Common myeloid progenitor, CD34-positive (primary cell): ENCODE results near the gene SCAI.
"Not testable (repeated sequence)": the region's sequence is repeated elsewhere in the genome, so short reads cannot be mapped to it uniquely, and the experiment has no call there.

ENCODE experiments used
- CTCF ChIA-PET: fragments of 350-600 bp; sonication (Branson Sonifier 250); formaldehyde crosslinking; loops from one replicate; lab custom pipeline; 2021; ENCODE audit warnings: antibody characterized with exemption; lab: Charles Lee
- POLR2A ChIA-PET: fragments of 350-600 bp; sonication (Branson Sonifier 250); formaldehyde crosslinking; loops from one replicate; lab custom pipeline; 2021; ENCODE audit warnings: antibody characterized with exemption; lab: Charles Lee
- DNase-seq, 3 donors: peaks; one replicate each; pipeline versions ENCODE4 v3.0.0 to v3.0.0-alpha.2; 2013
- H3K27ac ChIP-seq, 2 experiments: 1 replicate in 1 of 2; 2 replicates in 1 of 2; pipeline ENCODE4 v1.7.0; 2013; ENCODE audit warnings: inconsistent platforms in 2 of 2, low read length in 2 of 2, mild to moderate bottlenecking in 2 of 2, low read depth in 1 of 2, moderate library complexity in 1 of 2; ENCODE audit not compliant: severe bottlenecking in 2 of 2, insufficient read depth in 1 of 2, poor library complexity in 1 of 2
- H3K27me3 ChIP-seq, 5 experiments: replicated peaks in 2 of 5; 1 replicate in 3 of 5; 2 replicates in 2 of 5; pipeline versions ENCODE4 v1.6.1 to v1.7.0; 2013; ENCODE audit warnings: low read length in 4 of 5, mild to moderate bottlenecking in 2 of 5, moderate library complexity in 2 of 5, inconsistent platforms in 1 of 5; ENCODE audit not compliant: insufficient read depth in 5 of 5, control insufficient read depth in 4 of 5
- H3K36me3 ChIP-seq, 4 experiments: 1 replicate in 2 of 4; 2 replicates in 2 of 4; pipeline versions ENCODE4 v1.6.1 to v1.7.0; 2013; ENCODE audit warnings: low read length in 3 of 4, control low read depth in 1 of 4, mild to moderate bottlenecking in 1 of 4; ENCODE audit not compliant: control insufficient read depth in 4 of 4, insufficient read depth in 4 of 4
- H3K4me1 ChIP-seq, 4 experiments: 1 replicate in 3 of 4; 2 replicates in 1 of 4; pipeline versions ENCODE4 v1.6.1 to v1.7.1; 2013; ENCODE audit warnings: low read length in 3 of 4, mild to moderate bottlenecking in 3 of 4, control low read depth in 1 of 4, inconsistent platforms in 1 of 4, moderate library complexity in 1 of 4; ENCODE audit not compliant: control insufficient read depth in 4 of 4, insufficient read depth in 4 of 4; ENCODE audit errors: control extremely low read depth in 1 of 4
- H3K4me3 ChIP-seq, 7 experiments: 1 replicate in 4 of 7; 2 replicates in 3 of 7; pipeline versions ENCODE4 v1.5.1 to v1.7.0; 2013; ENCODE audit warnings: mild to moderate bottlenecking in 7 of 7, low read length in 6 of 7, moderate library complexity in 6 of 7, inconsistent platforms in 2 of 7, low read depth in 2 of 7, control low read depth in 1 of 7; ENCODE audit not compliant: insufficient read depth in 4 of 7, control insufficient read depth in 1 of 7; ENCODE audit errors: extremely low read depth in 1 of 7
- H3K9me3 ChIP-seq, 5 experiments: 1 replicate in 4 of 5; 2 replicates in 1 of 5; pipeline versions ENCODE4 v1.6.1 to v1.7.1; 2013; ENCODE audit warnings: low read length in 4 of 5, mild to moderate bottlenecking in 2 of 5, inconsistent platforms in 1 of 5, low read depth in 1 of 5, moderate library complexity in 1 of 5; ENCODE audit not compliant: control insufficient read depth in 4 of 5, insufficient read depth in 2 of 5; ENCODE audit errors: control extremely low read depth in 1 of 5
- WGBS: methylation state at CpG from one replicate; pipeline ENCODE4 v1.1.5; 2013; ENCODE audit not compliant: insufficient coverage; 5-methylcytosine and 5-hydroxymethylcytosine counted together

The SCAI gene

GRCh38 chr9:124932333-124932732, 211.0 kb downstream of the SCAI start:
- no peak for DNase-seq
- Histone ChIP-seq H3K4me1 (peaks cover 0 to 3% (median 1%) of the 10 kb centered on the region in 4 experiments), H3K4me3 (no peak overlapping the region), H3K27ac (no peak overlapping the region), H3K36me3 (peaks cover 12 to 67% (median 44%) of the 10 kb centered on the region in 4 experiments), H3K27me3 (no peaks in the 10 kb centered on the region), H3K9me3 (no peaks in the 10 kb centered on the region)
- 86% methylated on average over 1 of the region's 1 CpG for WGBS
- ChIA-PET POLR2A (no interaction called here), CTCF (interaction anchor here (1.0 to 1.8 kb wide), 2 partner anchors 13 to 38 kb away, joined by 3 to 5 read pairs; no protein-coding TSS in a partner anchor)

DNA sequence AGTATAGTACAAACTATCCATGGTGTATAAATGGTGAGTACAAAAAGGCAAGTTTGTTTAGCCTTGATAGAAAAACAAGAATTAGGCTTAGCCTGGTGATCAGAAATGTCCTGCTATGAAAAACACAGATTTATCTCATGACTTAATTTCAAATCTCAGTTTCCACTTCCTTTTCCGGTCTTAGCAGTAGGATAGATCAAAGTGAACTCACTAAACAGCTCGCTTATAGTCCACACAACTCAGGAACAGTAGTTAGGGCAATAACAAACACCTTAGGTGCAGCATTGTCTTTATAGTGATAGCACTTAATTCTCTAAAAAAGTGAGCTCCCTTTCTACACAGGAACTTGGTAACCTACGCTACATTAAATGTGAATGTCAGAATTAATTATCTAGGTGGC, 213.9 kb downstream of the SCAI start:
- H3K36me3 ChIP-seq = peaks cover 13 to 59% (median 46%) of the 10 kb centered on the region in 4 experiments
- no CpG with 5 or more reads among the region's 3 CpGs for WGBS
- H3K4me3 ChIP-seq = no peak overlapping the region
- no peaks in the 10 kb centered on the region for H3K9me3 ChIP-seq
- no peak for DNase-seq
- peaks cover 0 to 3% (median 1%) of the 10 kb centered on the region in 4 experiments for H3K4me1 ChIP-seq
- POLR2A ChIA-PET = no interaction called here
- no peak overlapping the region for H3K27ac ChIP-seq
- H3K27me3 ChIP-seq = no peaks in the 10 kb centered on the region
- CTCF ChIA-PET = interaction anchor here (1.0 to 1.6 kb wide), 5 partner anchors 9 to 48 kb away, joined by 3 to 10 read pairs (median 3); no protein-coding TSS in a partner anchor

DNA sequence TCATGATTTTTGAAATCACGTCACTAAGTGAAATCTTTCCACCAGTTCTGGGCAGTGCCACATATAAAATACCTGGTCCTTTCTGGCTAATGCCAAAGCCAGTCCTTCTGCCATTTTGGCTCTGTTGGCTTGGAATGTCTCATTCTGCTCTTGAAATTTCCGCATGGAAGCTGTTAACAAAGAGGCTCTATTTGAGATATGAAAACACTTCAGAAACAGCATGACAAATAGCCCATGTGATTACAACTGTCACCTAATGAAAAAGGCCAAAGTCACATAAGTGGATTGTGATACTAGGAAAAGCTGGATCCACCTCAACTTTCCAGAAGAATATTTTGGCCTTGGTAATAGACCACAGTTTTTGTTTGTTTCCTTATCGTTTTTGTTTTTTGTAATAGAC, 215.2 kb downstream of the SCAI start:
- DNase-seq = no peak
- H3K36me3 ChIP-seq = peaks cover 16 to 53% (median 45%) of the 10 kb centered on the region in 4 experiments
- ChIA-PET CTCF (no interaction called here), POLR2A (no interaction called here)
- H3K4me3 ChIP-seq = no peak overlapping the region
- H3K9me3 ChIP-seq = no peaks in the 10 kb centered on the region
- 100% methylated on average over 1 of the region's 3 CpGs for WGBS
- no peak overlapping the region for H3K27ac ChIP-seq
- peaks cover 0 to 3% (median 0%) of the 10 kb centered on the region in 4 experiments for H3K4me1 ChIP-seq
- no peaks in the 10 kb centered on the region for H3K27me3 ChIP-seq

DNA sequence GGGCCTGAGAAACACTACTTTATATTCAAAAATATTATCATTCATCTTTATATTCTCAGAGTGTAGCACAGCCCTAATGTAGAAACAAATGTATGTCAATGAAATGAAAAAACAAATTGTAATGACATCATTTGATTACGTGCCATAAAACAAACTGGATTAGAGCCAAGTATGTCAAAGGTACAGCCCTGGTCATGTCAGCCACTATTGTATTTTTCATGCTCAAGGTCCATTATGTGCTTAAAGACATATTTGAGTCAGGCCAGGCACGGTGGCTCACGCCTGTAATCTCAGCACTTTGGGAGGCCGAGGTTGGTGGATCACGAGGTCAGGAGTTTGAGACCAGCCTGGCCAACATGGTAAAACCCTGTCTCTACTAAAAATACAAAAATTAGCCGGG, 222.9 kb downstream of the SCAI start:
- H3K27me3 ChIP-seq, DNase-seq, H3K27ac ChIP-seq, CTCF ChIA-PET, H3K4me3 ChIP-seq, POLR2A ChIA-PET, H3K4me1 ChIP-seq, H3K9me3 ChIP-seq: not testable (repeated sequence)
- 100% methylated on average over 5 of the region's 6 CpGs for WGBS
- H3K36me3 ChIP-seq = peaks cover 21 to 51% (median 38%) of the 10 kb centered on the region in 4 experiments

- H3K36me3 ChIP-seq = peaks cover 6 to 58% (median 40%) of the 10 kb centered on the region in 4 experiments
- no peaks in the 10 kb centered on the region for H3K4me1 ChIP-seq
- H3K9me3 ChIP-seq = no peaks in the 10 kb centered on the region
- no peak for DNase-seq
- H3K27me3 ChIP-seq = no peaks in the 10 kb centered on the region
- CTCF ChIA-PET = no interaction called here
- H3K27ac ChIP-seq = peak overlapping the region in 1 of 2 experiments; percentile 5
- WGBS = 90% methylated on average over 4 of the region's 5 CpGs
- POLR2A ChIA-PET = no interaction called here
- H3K4me3 ChIP-seq = no peak overlapping the region
Observed at GRCh38 chr9:124914753-124915405, 228.4 kb downstream of the SCAI start.

DNA sequence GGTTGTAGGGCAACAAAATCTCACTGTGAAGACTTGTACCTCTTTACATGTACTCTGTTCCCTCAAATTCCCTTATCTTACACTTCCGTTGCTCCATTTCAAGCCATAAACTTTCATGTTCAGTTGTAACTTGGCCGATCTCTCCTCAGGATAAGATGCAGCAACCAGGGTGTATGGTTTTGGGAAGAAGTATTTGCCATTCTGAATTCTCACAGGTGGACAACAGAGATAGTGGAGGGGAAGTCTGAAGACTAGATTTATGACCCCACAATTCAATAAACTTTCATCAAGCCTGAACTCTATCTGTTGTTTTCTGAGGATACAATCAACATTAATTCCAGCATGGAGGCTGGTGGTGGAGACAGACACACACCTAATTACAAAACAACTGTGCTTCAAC, 229.9 kb downstream of the SCAI start:
- POLR2A ChIA-PET = no interaction called here
- CTCF ChIA-PET = no interaction called here
- Histone ChIP-seq H3K36me3 (peaks cover 3 to 53% (median 31%) of the 10 kb centered on the region in 4 experiments), H3K4me1 (no peaks in the 10 kb centered on the region), H3K27me3 (no peaks in the 10 kb centered on the region), H3K9me3 (no peaks in the 10 kb centered on the region), H3K27ac (no peak overlapping the region), H3K4me3 (no peak overlapping the region)
- DNase-seq = no peak
- no CpG with 5 or more reads among the region's 2 CpGs for WGBS

DNA sequence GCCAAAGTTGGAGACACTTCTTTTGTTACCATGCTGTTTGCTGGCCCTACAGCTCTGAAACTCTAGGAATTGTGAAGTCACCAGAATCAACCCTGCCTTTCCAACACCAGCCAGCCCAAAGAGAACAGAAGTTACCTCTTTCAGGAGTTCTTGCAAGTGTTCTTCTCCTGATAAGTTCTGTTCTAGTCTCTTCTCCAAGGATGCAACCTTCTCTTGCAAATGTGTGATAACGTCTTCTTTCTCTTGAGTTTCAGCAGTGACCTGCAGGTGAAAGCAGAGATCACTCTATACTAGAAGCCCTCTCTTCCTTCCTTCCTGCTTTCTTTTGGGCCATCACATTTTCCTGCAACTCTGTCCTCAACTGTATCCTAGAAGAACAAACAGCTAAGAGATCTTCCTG, 231.6 kb downstream of the SCAI start:
- CTCF ChIA-PET = interaction anchor here (0.5 to 1.4 kb wide), 2 partner anchors 18 to 282 kb away, joined by 3 read pairs; no protein-coding TSS in a partner anchor
- 100% methylated on average over 1 of the region's 1 CpG for WGBS
- no peak for DNase-seq

More for the DNA sequence above, 231.6 kb downstream of the SCAI start:
- H3K27me3 ChIP-seq = no peaks in the 10 kb centered on the region
- POLR2A ChIA-PET = no interaction called here
- H3K36me3 ChIP-seq = peaks cover 5 to 55% (median 37%) of the 10 kb centered on the region in 4 experiments
- H3K27ac ChIP-seq = no peak overlapping the region
- no peak overlapping the region for H3K4me3 ChIP-seq
- H3K9me3 ChIP-seq = no peaks in the 10 kb centered on the region
- H3K4me1 ChIP-seq = no peaks in the 10 kb centered on the region
